Brain microvascular endothelial cell (primary cell): ENCODE measurements around the gene SEMA5A.

Experiments used
- DNase-seq: peaks from one replicate; pipeline ENCODE4 v3.0.0-alpha.2; 2020
- H3K27ac ChIP-seq: fragments of 250-450 bp; sonication (Bioruptor Pico); 2 replicates; pipeline ENCODE4 v1.5.1; 2020; ENCODE audit warnings: mild to moderate bottlenecking, moderate library complexity
- H3K27me3 ChIP-seq: fragments of 250-450 bp; sonication (Bioruptor Pico); replicated peaks from 2 replicates; pipeline ENCODE4 v1.5.1; 2020; ENCODE audit warnings: mild to moderate bottlenecking
- H3K36me3 ChIP-seq: fragments of 250-450 bp; sonication (Bioruptor Pico); replicated peaks from 2 replicates; pipeline ENCODE4 v1.5.1; 2020; ENCODE audit warnings: mild to moderate bottlenecking
- H3K4me3 ChIP-seq: 2 replicates; pipeline ENCODE4 v1.5.1; 2011; ENCODE audit warnings: low read depth, mild to moderate bottlenecking, control low read depth, low read length, moderate library complexity
- CTCF ChIP-seq: IDR thresholded peaks from 2 replicates; pipeline ENCODE4 v1.5.1; 2011; ENCODE audit warnings: low read depth, mild to moderate bottlenecking, moderate library complexity, low read length, control low read depth, inconsistent platforms; ENCODE audit errors: missing control alignments
- in situ Hi-C: cut with HindIII; loops from 2 replicates; pipeline ENCODE4 v1.10.0; 2017; ENCODE audit warnings: low sequenced_read_pairs, low pct_ligation_motif_present

Gene SEMA5A

GRCh38 chr5:9490494-9491097 lies 55.3 kb downstream of the SEMA5A start:
- no peak for DNase-seq
- no peaks in the 10 kb centered on the region for H3K36me3 ChIP-seq
- TF ChIP-seq CTCF = no peak
- in situ Hi-C loops = no loop called here
- no peak overlapping the region for H3K4me3 ChIP-seq
- H3K27ac ChIP-seq = no peak overlapping the region
- H3K27me3 ChIP-seq = no peaks in the 10 kb centered on the region

DNA sequence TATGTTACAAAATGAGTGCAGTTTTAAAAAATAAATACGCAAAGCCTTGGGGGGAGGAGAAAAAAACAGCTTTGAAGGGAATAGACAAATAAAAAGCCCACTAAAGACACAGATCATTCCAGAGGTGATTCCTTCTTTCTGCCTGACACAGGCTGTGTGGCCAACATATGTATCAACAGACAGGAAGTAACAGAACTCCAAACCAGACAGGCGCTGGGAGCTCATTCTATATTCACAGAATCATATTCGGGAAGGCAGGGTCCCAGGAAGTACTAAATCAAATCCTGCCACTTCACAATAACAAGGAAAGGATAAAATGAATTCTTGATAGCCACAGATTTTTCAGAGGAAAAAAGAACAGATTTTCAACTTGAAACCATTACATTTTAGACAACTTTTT lies 62.1 kb downstream of the SEMA5A start:
- Histone ChIP-seq H3K36me3 (no peaks in the 10 kb centered on the region), H3K27me3 (no peaks in the 10 kb centered on the region), H3K27ac (peak overlapping the region; percentile 42), H3K4me3 (no peak overlapping the region)
- no peak for DNase-seq
- TF ChIP-seq CTCF = no peak
- in situ Hi-C loops = no loop called here

DNA sequence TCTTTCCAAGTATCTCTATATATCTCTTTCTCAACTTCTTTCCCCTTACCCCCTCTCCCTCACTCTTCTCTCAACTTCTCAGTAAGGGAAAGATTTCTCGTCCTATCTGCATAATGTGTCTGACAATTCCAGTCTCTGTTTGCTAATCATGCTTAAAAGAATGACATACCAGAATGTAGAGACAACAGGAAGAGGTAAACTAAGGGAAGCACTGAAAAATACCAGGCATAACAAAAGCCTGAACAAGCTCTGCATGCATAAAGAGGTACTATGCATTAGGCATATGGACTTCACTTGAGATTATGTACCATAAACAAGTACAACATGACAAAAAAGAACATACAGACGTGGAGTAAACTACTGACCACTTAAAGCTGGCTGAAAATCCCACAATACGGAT lies 62.6 kb downstream of the SEMA5A start:
- no peak for TF ChIP-seq CTCF
- Histone ChIP-seq H3K27ac (peak overlapping the region; percentile 42), H3K36me3 (no peaks in the 10 kb centered on the region), H3K4me3 (no peak overlapping the region), H3K27me3 (no peaks in the 10 kb centered on the region)
- DNase-seq = no peak
- in situ Hi-C loops = no loop called here

GRCh38 chr5:9482381-9482780 lies 63.5 kb downstream of the SEMA5A start:
- in situ Hi-C loops = no loop called here
- no peak overlapping the region for H3K4me3 ChIP-seq
- H3K27ac ChIP-seq = no peak overlapping the region
- TF ChIP-seq CTCF = no peak
- no peaks in the 10 kb centered on the region for H3K36me3 ChIP-seq
- no peaks in the 10 kb centered on the region for H3K27me3 ChIP-seq
- DNase-seq = no peak

DNA sequence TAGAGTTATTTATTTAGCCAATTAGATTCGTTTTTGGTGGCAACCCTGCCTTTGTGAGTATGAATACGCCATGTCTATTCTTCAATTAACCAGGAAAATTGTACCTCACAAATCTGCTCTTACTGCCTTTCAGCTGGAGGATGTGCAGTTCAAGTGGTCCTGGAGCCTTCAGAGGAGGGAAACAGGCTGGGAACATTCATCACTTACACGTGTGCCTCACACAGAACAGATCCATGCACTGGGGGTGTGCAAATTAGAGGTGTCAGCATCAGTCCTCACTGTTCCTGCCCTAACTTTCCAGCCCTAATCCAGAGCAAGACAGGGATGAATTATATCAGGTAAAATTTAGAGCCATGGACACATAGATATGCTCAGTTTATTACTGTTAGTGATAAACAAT lies 65.4 kb downstream of the SEMA5A start:
- no peak for TF ChIP-seq CTCF
- no peak overlapping the region for H3K4me3 ChIP-seq
- H3K27me3 ChIP-seq = no peaks in the 10 kb centered on the region
- no peak for DNase-seq
- no peak overlapping the region for H3K27ac ChIP-seq
- H3K36me3 ChIP-seq = no peaks in the 10 kb centered on the region
- in situ Hi-C loops = no loop called here

DNA sequence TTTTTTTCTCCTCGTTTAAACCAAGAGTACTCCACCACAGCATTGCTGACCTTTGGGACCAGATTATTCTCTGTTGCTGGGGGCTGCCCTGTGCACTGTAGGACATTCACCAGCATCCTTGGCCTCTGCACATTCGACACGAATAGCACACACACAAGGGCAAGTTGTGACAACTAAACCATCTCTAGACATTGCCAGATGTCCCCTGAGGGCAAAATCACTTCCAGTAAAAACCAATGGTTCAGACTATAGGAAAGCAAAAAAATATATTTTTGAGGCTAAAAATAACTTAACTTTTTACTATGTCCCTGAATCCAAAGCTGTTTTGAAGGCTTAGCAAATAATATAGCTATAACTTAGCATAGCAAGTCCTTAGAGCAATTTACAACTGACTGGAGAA lies 65.9 kb downstream of the SEMA5A start:
- H3K27me3 ChIP-seq = no peaks in the 10 kb centered on the region
- no peak for DNase-seq
- TF ChIP-seq CTCF = no peak
- no peak overlapping the region for H3K4me3 ChIP-seq
- no peaks in the 10 kb centered on the region for H3K36me3 ChIP-seq
- no peak overlapping the region for H3K27ac ChIP-seq
- in situ Hi-C loops = no loop called here
